GM20000 (cell line): Measurements from ENCODE around the gene STUB1.

Source experiments
- DNase-seq: peaks from one replicate; pipeline ENCODE4 v3.0.0; 2012; ENCODE audit warnings: low spot score
- TF ChIP-seq, protein P1 (sequence below): IDR thresholded peaks from 2 replicates; pipeline ENCODE4 v1.5.1; 2012; ENCODE audit warnings: mild to moderate bottlenecking, control low read depth; ENCODE audit errors: extremely low read depth, missing control alignments

The STUB1 gene

DNA sequence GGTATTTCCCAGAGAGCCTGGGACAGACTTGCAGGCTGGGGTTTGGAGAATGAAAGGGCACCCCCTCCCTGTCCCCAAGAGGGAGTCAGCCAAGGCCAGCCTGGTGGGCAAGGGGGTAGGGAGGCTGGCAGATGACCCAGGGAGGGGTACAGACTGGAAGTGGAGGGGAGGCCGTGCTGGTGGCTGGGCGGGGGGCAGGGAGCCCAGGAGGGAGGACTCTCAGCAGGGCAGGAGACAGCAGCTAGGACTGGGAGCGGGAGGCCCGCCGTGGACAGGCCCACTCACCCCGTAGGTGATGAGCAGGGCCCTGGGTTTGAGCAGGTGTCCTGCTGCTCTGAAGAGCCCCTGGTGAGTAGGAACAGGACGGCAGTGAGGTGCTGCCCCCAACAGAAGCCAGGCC, 45.2 kb upstream of the STUB1 start:
- DNase-seq, result peak; percentile 29
- TF ChIP-seq, protein P1, sequence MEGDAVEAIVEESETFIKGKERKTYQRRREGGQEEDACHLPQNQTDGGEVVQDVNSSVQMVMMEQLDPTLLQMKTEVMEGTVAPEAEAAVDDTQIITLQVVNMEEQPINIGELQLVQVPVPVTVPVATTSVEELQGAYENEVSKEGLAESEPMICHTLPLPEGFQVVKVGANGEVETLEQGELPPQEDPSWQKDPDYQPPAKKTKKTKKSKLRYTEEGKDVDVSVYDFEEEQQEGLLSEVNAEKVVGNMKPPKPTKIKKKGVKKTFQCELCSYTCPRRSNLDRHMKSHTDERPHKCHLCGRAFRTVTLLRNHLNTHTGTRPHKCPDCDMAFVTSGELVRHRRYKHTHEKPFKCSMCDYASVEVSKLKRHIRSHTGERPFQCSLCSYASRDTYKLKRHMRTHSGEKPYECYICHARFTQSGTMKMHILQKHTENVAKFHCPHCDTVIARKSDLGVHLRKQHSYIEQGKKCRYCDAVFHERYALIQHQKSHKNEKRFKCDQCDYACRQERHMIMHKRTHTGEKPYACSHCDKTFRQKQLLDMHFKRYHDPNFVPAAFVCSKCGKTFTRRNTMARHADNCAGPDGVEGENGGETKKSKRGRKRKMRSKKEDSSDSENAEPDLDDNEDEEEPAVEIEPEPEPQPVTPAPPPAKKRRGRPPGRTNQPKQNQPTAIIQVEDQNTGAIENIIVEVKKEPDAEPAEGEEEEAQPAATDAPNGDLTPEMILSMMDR, result no peak

DNA sequence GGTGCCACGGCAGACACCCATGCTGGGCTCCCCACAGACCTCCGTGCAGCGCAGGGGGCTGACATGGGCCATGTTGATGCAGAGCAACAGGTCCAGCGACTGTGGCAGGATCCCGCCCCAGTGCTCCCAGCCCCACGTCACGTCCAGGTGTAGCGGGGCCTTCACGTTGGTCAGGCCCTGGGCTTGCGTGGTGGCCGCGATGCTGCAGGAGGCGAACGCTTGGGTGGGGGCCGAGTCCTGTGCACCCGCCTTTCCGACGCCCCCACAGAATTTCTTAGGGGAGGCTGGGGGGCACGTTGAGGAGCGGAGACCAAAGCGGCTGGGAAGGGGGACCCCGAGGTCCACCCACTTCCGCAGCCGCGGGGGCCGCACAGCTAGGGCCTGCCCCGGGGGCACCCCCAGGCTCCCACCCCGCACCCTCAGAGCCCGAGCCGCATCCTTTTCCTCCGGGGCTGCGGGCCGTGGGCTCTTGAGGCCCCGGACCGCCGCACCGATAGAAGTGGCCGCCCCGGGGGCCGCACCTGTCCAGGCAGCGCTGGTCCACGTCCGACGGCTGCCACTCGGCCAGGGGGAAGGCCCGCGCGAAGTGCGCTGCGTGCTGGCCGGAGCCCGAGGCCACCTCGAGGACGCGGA, 44.5 kb upstream of the STUB1 start:
- TF ChIP-seq, protein P1, result no peak

DNA sequence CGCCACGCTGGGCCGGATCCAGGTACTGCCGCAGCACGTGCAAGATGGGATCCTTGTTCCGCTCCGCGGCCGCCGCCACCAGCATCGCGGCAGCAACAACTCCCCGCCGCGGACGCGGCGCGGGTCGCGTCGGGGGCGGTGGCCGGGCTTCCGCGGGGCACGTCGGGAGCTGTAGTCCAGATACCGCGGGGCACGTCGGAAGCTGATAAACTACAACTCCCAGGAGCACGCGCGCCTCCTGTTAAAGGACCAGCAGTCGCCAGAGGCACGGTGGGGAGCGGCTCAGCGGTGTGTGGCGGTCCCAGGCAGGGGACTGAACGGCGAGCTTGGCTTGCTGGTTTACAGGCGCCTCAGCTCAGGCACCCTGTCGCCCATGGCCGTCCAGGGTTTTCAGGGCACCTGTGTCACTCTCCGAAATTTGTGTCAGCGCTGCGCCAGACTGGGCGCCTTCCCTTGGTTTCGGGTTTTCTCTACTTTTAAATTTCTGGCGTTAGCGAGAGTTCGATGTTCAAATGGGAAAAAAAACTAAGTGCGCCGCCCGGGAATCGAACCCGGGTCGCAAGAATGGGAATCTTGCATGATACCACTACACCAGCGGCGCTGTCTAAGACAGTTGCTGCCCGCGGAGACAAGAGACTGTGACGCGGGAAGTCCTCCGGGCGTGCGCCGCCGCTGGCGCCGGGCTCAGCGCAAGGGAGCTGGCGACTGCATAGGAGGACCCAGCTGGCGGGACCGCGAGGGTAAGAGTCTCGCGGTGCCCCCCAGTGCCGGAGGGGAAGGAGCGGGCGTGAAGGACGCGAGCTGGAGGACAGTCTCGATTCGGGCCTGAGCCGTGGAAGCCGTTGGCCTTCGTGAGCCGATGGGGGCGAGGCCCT, 43.8 kb upstream of the STUB1 start, which contains the start of gene METTL26:
METTL26 (minus strand) TSS at position 100 of the 875 bp plus-strand sequence; CDS start at position 85, 15 bp downstream.
- DNase-seq, result peak; percentile 99
- TF ChIP-seq, protein P1, result no peak

More for the DNA sequence above, 44.5 kb upstream of the STUB1 start:
- peak; percentile 39 for DNase-seq

DNA sequence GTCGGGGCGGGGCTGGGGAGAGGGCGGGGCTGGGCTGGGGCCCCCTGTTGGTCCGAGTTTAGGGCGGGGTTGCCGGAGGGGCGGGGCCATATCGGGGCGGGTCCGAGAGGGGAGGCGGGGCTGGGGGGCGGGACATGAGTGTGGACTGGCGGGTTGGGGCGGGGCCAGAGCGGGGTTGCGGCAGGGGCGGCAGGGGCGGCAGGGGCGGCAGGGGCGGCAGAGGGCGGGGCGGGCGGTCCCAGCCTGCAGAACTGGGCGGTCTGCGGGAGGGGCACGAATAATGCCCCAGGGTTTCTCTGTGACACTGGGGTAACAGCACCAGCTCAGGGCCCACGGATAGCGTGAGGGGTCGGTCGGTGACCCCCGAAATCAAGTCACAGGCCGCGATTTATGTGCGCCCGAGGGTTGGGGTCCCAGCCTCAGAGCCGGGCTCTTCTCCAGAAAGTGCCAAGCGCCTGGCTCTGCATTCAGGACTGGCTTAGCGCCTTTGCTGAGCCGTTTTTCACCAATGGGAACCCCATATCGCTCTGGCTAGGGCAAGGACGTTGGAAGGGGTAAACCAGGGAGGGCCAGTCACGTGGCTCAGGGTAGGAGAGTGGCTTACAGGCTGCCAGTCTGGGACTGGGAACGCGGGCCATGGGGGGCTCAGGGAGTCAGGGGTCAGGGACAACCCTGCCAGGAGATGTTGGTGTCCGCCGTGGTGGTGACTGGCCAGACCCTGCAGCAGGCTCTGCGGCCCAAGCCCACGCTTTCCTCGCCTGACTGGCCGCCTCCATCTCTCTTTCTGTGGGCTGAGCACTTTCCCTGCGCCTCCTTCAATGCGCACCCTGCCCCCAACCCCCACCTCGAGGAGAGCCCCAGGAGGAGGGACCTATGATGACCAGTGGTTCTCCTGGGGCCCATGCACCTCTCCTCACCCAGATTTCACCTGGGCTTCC, 42.9 kb upstream of the STUB1 start:
- TF ChIP-seq, protein P1, result no peak
- DNase-seq, result peak; percentile 100

DNA sequence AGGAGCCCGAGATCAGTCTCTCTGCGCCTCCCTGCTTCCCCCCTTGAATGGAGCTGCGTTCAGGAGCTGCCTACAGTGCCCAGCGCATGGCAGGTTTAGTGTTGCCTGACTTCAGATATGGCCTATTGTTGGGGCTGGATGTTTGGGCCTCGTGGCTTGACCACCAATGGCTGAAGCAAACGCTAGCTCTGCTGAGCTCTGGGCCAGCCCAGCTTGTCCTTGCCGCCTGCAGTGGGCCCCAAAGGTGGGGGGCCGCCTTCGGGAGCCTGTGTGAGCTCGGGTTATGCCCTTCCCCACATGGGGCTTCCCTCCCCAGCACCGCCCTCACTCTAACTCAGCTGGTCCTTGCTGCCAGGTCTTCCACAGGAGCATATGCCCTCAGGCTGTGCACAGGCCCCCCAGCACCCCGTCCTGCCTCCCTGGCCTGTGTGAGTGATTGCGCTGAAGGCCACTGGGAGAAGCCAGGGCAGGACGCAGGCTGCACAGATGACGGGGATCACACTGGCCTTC, 42.1 kb upstream of the STUB1 start:
- DNase-seq, result no peak
- TF ChIP-seq, protein P1, result no peak

DNA sequence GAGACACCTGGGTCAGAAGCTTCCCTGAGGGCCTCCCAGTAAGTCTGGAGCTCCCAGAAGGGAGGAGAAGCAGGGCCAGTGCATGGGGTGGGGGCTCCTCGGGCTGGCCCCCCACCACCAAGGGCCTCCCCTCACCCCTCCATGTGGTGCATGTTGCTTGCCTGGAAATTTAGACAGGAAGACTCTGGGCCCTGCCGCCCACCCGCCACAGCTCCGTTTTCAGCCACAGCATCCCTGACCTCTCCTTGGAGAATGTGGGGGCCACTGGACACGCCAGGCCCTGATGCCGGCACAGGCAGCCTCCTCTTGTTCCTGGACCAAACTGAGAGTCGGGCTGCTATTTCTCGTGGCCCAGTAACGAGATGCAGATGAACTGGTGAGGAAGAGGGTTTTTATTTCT, 41.4 kb upstream of the STUB1 start:
- TF ChIP-seq, protein P1, result no peak
- DNase-seq, result no peak
